Thoracic aorta endothelial cell (primary cell): ENCODE results near the gene RNF115. TPM values are rescaled to one million over a fixed set of nuclear protein-coding genes. Genes with fewer than 3 reads are reported as not detected.

Experiments
- small RNA-seq: library from RNA; depleted of rRNA; stranded (forward); fragments of <200 nt; gene quantifications from one replicate; pipeline ENCODE3, GENCODE V24; 2012
- total RNA-seq: library from RNA; depleted of rRNA; stranded (reverse); fragments of >200 nt; gene quantifications from 2 replicates; pipeline ENCODE4 v1.2.3, GENCODE V29; 2012

RNF115 gene
- total RNA-seq, result 25.4 and 29.8 TPM in 2 replicates

GRCh38 chr1:145823565-145824498, at the start of gene RNF115, which contains the start of gene POLR3C:
Gene RNF115 (minus strand): TSS chr1:145824095. CDS start chr1:145823873, 222 bp downstream.
Gene POLR3C (plus strand): TSS chr1:145824200. CDS start chr1:145825777, 1,577 bp downstream.

GRCh38 chr1:145858901-145859490, 35.1 kb upstream of the RNF115 start, which contains the start of gene PIAS3:
Gene PIAS3 (minus strand): TSS chr1:145859081. CDS start chr1:145858990, 91 bp downstream.

GRCh38 chr1:145845514-145846161, 21.7 kb upstream of the RNF115 start, which contains the start of gene NUDT17:
Gene NUDT17 (plus strand): TSS chr1:145845630. CDS start chr1:145845641, 11 bp downstream.

GRCh38 chr1:145719230-145720079, 104.4 kb downstream of the RNF115 start, which contains the start of gene CD160:
Gene CD160 (plus strand): TSS chr1:145719499. CDS start chr1:145728328, 8,829 bp downstream.

GRCh38 chr1:145707183-145707867, 116.6 kb downstream of the RNF115 start, which contains the start of gene PDZK1:
Gene PDZK1 (minus strand): TSS chr1:145707368. CDS start chr1:145688021, 19,347 bp downstream.

Small RNA genes within 50 kb of the gene (small RNA-seq; reads per million reads assigned to genes)
- gene MIR6736, result not detected

Other genes starting within 250 kb of the RNF115 start
- gene GPR89A, start 216.1 kb downstream of the RNF115 start, total RNA-seq, result 48.9 and 49.2 TPM in 2 replicates
- 0.14 and 0.27 TPM in 2 replicates for gene PDZK1, start 116.7 kb downstream of the RNF115 start, total RNA-seq
- gene CD160, start 104.6 kb downstream of the RNF115 start, total RNA-seq, result not detected in 2 replicates
- 46.6 and 57.8 TPM in 2 replicates for gene POLR3C, start 105 bp upstream of the RNF115 start, total RNA-seq
- gene NUDT17, start 21.5 kb upstream of the RNF115 start, total RNA-seq, result 2.3 and 2.6 TPM in 2 replicates
- 19.5 and 21.8 TPM in 2 replicates for gene PIAS3, start 35.0 kb upstream of the RNF115 start, total RNA-seq
- 0.13 and 0.14 TPM in 2 replicates for gene ANKRD35, start 61.8 kb upstream of the RNF115 start, total RNA-seq
- gene ITGA10, start 86.0 kb upstream of the RNF115 start, total RNA-seq, result 67.4 and 92.9 TPM in 2 replicates
- 21.5 and 22.8 TPM in 2 replicates for gene PEX11B, start 94.6 kb upstream of the RNF115 start, total RNA-seq
- gene RBM8A, start 103.4 kb upstream of the RNF115 start, total RNA-seq, result 141 and 152 TPM in 2 replicates
- gene LIX1L, start 133.9 kb upstream of the RNF115 start, total RNA-seq, result 60.9 and 72.1 TPM in 2 replicates
- gene ANKRD34A, start 140.5 kb upstream of the RNF115 start, total RNA-seq, result 0.13 and 0.22 TPM in 2 replicates
- gene POLR3GL, start 140.6 kb upstream of the RNF115 start, total RNA-seq, result 11.8 and 13.6 TPM in 2 replicates
- 27.9 and 32.2 TPM in 2 replicates for gene TXNIP, start 172.5 kb upstream of the RNF115 start, total RNA-seq
- gene HJV, start 197.6 kb upstream of the RNF115 start, total RNA-seq, result not detected in 2 replicates